Measurements from ENCODE around the gene TRAF7.

Gene TRAF7

GRCh38 chr16:2226245-2226793, 70.7 kb downstream of the TRAF7 start:
- DNase-seq: no peak

- no peak for DNase-seq
Observed at GRCh38 chr16:2226918-2227317, 71.3 kb downstream of the TRAF7 start.
